ENCODE data around the gene NME3.
"Not testable (repeated sequence)": the region's sequence is repeated elsewhere in the genome, so short reads cannot be mapped to it uniquely, and the experiment has no call there.

NME3 gene

GRCh38 chr16:1734123-1734522 is 37.2 kb downstream of the NME3 start:
- no peaks in the 10 kb centered on the region for H3K4me1 Mint-ChIP-seq
- no peak for TF ChIP-seq CTCF (IDR thresholded peaks at IDR 0.05)
- H3K27me3 Mint-ChIP-seq (ENCODE audit: low read depth, poor library complexity) = peaks cover 3% of the 10 kb centered on the region
- H3K9me3 Mint-ChIP-seq = no peaks in the 10 kb centered on the region
- no peak for DNase-seq
- peaks cover 6% of the 10 kb centered on the region for H3K36me3 Mint-ChIP-seq (ENCODE audit: low read depth)
- H3K27ac Mint-ChIP-seq = no peak overlapping the region
- H3K4me3 Mint-ChIP-seq = no peak overlapping the region

- peaks cover 12% of the 10 kb centered on the region for H3K36me3 Mint-ChIP-seq (ENCODE audit: low read depth)
- not testable (repeated sequence) for H3K4me1 Mint-ChIP-seq; H3K27ac Mint-ChIP-seq; H3K4me3 Mint-ChIP-seq; DNase-seq; H3K9me3 Mint-ChIP-seq; H3K27me3 Mint-ChIP-seq (ENCODE audit: low read depth, poor library complexity)
Observed at GRCh38 chr16:1732551-1732987, 38.8 kb downstream of the NME3 start.

GRCh38 chr16:1732071-1732470 is 39.3 kb downstream of the NME3 start:
- Mint-ChIP-seq H3K9me3 (no peaks in the 10 kb centered on the region), H3K27ac (no peak overlapping the region), H3K27me3 (ENCODE audit: low read depth, poor library complexity) (peaks cover 3% of the 10 kb centered on the region), H3K36me3 (ENCODE audit: low read depth) (peaks cover 17% of the 10 kb centered on the region), H3K4me3 (no peak overlapping the region), H3K4me1 (no peaks in the 10 kb centered on the region)
- TF ChIP-seq CTCF (IDR thresholded peaks at IDR 0.05) = no peak
- DNase-seq = no peak

GRCh38 chr16:1731603-1732002 is 39.7 kb downstream of the NME3 start:
- H3K4me3 Mint-ChIP-seq = no peak overlapping the region
- H3K27ac Mint-ChIP-seq = no peak overlapping the region
- no peaks in the 10 kb centered on the region for H3K9me3 Mint-ChIP-seq
- DNase-seq = no peak
- peaks cover 21% of the 10 kb centered on the region for H3K36me3 Mint-ChIP-seq (ENCODE audit: low read depth)
- H3K4me1 Mint-ChIP-seq = no peaks in the 10 kb centered on the region
- TF ChIP-seq CTCF (IDR thresholded peaks at IDR 0.05) = no peak
- H3K27me3 Mint-ChIP-seq (ENCODE audit: low read depth, poor library complexity) = peaks cover 3% of the 10 kb centered on the region

GRCh38 chr16:1731073-1731472 is 40.3 kb downstream of the NME3 start:
- Mint-ChIP-seq H3K4me1 (no peaks in the 10 kb centered on the region), H3K4me3 (no peak overlapping the region), H3K9me3 (no peaks in the 10 kb centered on the region), H3K27ac (no peak overlapping the region), H3K36me3 (ENCODE audit: low read depth) (peaks cover 21% of the 10 kb centered on the region), H3K27me3 (ENCODE audit: low read depth, poor library complexity) (peaks cover 3% of the 10 kb centered on the region)
- TF ChIP-seq CTCF (IDR thresholded peaks at IDR 0.05) = no peak
- DNase-seq = no peak

- peaks cover 21% of the 10 kb centered on the region for H3K36me3 Mint-ChIP-seq (ENCODE audit: low read depth)
- TF ChIP-seq CTCF (IDR thresholded peaks at IDR 0.05) = no peak
- peaks cover under 1% of the 10 kb centered on the region for H3K27me3 Mint-ChIP-seq (ENCODE audit: low read depth, poor library complexity)
- H3K27ac Mint-ChIP-seq = no peak overlapping the region
- H3K9me3 Mint-ChIP-seq = no peaks in the 10 kb centered on the region
- DNase-seq = no peak
- H3K4me3 Mint-ChIP-seq = no peak overlapping the region
- H3K4me1 Mint-ChIP-seq = no peaks in the 10 kb centered on the region
Observed at GRCh38 chr16:1729445-1729844, 41.9 kb downstream of the NME3 start.

Measured in nephron progenitor cell (in vitro differentiated cells).